Measurements from ENCODE around the gene SCGB1D1. TPM values are rescaled to one million over a fixed set of nuclear protein-coding genes. Genes with fewer than 3 reads are reported as not detected.

Gene SCGB1D1
- not detected in 2 replicates for total RNA-seq

GRCh38 chr11:62190011-62190410, at the start of gene SCGB1D1:
Gene SCGB1D1 (plus strand): TSS chr11:62190216. CDS start chr11:62190285, 69 bp downstream.
- DNase-seq (ENCODE audit: low read depth in 2 of 2) = no peak

GRCh38 chr11:62140304-62141110, 49.5 kb upstream of the SCGB1D1 start:
- no peak for DNase-seq (ENCODE audit: low read depth in 2 of 2)

GRCh38 chr11:62141111-62142042, 48.6 kb upstream of the SCGB1D1 start:
- DNase-seq (ENCODE audit: low read depth in 2 of 2) = no peak

GRCh38 chr11:62142043-62142375, 48.0 kb upstream of the SCGB1D1 start:
- DNase-seq (ENCODE audit: low read depth in 2 of 2) = no peak

GRCh38 chr11:62142921-62143320, 47.1 kb upstream of the SCGB1D1 start:
- DNase-seq (ENCODE audit: low read depth in 2 of 2) = peak in 1 of 2 donors; percentile 37

GRCh38 chr11:62143727-62144126, 46.3 kb upstream of the SCGB1D1 start:
- peak in 1 of 2 donors; percentile 15 for DNase-seq (ENCODE audit: low read depth in 2 of 2)

- DNase-seq (ENCODE audit: low read depth in 2 of 2) = no peak
These were observed 45.3 kb upstream of the SCGB1D1 start for GRCh38 chr11:62144641-62145255.

- DNase-seq (ENCODE audit: low read depth in 2 of 2) = no peak
These were observed 44.6 kb upstream of the SCGB1D1 start for GRCh38 chr11:62145261-62145871.

GRCh38 chr11:62146476-62147200, 43.4 kb upstream of the SCGB1D1 start:
- no peak for DNase-seq (ENCODE audit: low read depth in 2 of 2)

- DNase-seq (ENCODE audit: low read depth in 2 of 2) = no peak
These were observed 42.5 kb upstream of the SCGB1D1 start for GRCh38 chr11:62147545-62147944.

GRCh38 chr11:62148271-62148980, 41.6 kb upstream of the SCGB1D1 start:
- no peak for DNase-seq (ENCODE audit: low read depth in 2 of 2)

GRCh38 chr11:62149986-62150886, 39.8 kb upstream of the SCGB1D1 start:
- DNase-seq (ENCODE audit: low read depth in 2 of 2) = no peak

GRCh38 chr11:62150887-62151736, 38.9 kb upstream of the SCGB1D1 start:
- DNase-seq (ENCODE audit: low read depth in 2 of 2) = no peak

GRCh38 chr11:62151737-62152102, 38.3 kb upstream of the SCGB1D1 start:
- DNase-seq (ENCODE audit: low read depth in 2 of 2) = no peak

GRCh38 chr11:62152245-62153086, 37.5 kb upstream of the SCGB1D1 start:
- DNase-seq (ENCODE audit: low read depth in 2 of 2) = peak in 1 of 2 donors; percentile 60

- DNase-seq (ENCODE audit: low read depth in 2 of 2) = peak; percentile 65 to 77
These were observed 37.0 kb upstream of the SCGB1D1 start for GRCh38 chr11:62153087-62153395.

GRCh38 chr11:62153617-62154016, 36.4 kb upstream of the SCGB1D1 start:
- DNase-seq (ENCODE audit: low read depth in 2 of 2) = no peak

- no peak for DNase-seq (ENCODE audit: low read depth in 2 of 2)
These were observed 32.4 kb upstream of the SCGB1D1 start for GRCh38 chr11:62157603-62158002.
